K562 (cell line): Measurements from ENCODE around the gene TMEM151A. TPM values are rescaled to one million over a fixed set of nuclear protein-coding genes. Genes with fewer than 3 reads are reported as not detected.

ENCODE experiments used
- ARID1B ChIP-seq: fragments of 450-650 bp; IDR thresholded peaks from 2 replicates; pipeline ENCODE4 v1.6.1; 2016; ENCODE audit warnings: antibody characterized with exemption, mild to moderate bottlenecking, inconsistent platforms
- ELF1 ChIP-seq: fragments of 200-800 bp; sonication (Bioruptor generic); IDR thresholded peaks from 2 replicates; pipeline ENCODE4 v1.6.1; 2016; ENCODE audit warnings: missing genetic modification characterization, missing compliant biosample characterization
- ESRRA ChIP-seq: fragments of 450-650 bp; IDR thresholded peaks from 2 replicates; pipeline ENCODE4 v1.6.1; 2014; ENCODE audit warnings: low read depth, mild to moderate bottlenecking, moderate library complexity, borderline replicate concordance
- ETV1 ChIP-seq: fragments of 450-650 bp; conservative IDR thresholded peaks from 2 replicates; pipeline ENCODE4 v1.6.1; 2016; ENCODE audit warnings: missing genetic modification characterization, control low read depth, low read depth, missing compliant biosample characterization
- ETV5 ChIP-seq: sonication (generic); formaldehyde crosslinking; IDR thresholded peaks from 2 replicates; pipeline ENCODE4 v1.4.0; 2020; ENCODE audit warnings: low read depth, mild to moderate bottlenecking, missing genetic modification reagents
- MAZ ChIP-seq, 2 experiments: fragments of 450-650 bp in 1 of 2; sonication (generic) in 1 of 2; formaldehyde crosslinking; IDR thresholded peaks in 1 of 2; conservative IDR thresholded peaks in 1 of 2; 2 replicates each; pipeline versions ENCODE4 v1.4.0 to v1.5.0; 2020; ENCODE audit warnings: mild to moderate bottlenecking in 1 of 2, missing genetic modification reagents in 1 of 2
- MBD2 ChIP-seq: sonication (generic); IDR thresholded peaks from 2 replicates; pipeline ENCODE4 v1.6.1; 2016; ENCODE audit warnings: low read depth, borderline replicate concordance
- PRMT5 ChIP-seq: sonication (generic); formaldehyde crosslinking; IDR thresholded peaks from 2 replicates; pipeline ENCODE4 v1.5.0; 2020; ENCODE audit warnings: missing genetic modification reagents
- RBFOX2 ChIP-seq: fragments of 200-400 bp; formaldehyde crosslinking; IDR thresholded peaks from 2 replicates; pipeline ENCODE4 v1.6.1; 2017; ENCODE audit warnings: low read depth, mild to moderate bottlenecking, low read length, moderate library complexity
- SIN3B ChIP-seq: fragments of 450-650 bp; IDR thresholded peaks from 2 replicates; pipeline ENCODE4 v1.6.1; 2017; ENCODE audit warnings: low read depth, mild to moderate bottlenecking, moderate library complexity
- SUPT5H ChIP-seq: fragments of 450-650 bp; IDR thresholded peaks from 2 replicates; pipeline ENCODE4 v1.6.1; 2016
- ZBTB11 ChIP-seq, 3 experiments: fragments of 200-800 bp in 1 of 3; fragments of 250-450 bp in 1 of 3; fragments of 450-650 bp in 1 of 3; sonication (Bioruptor Pico) in 1 of 3; sonication (Bioruptor generic) in 1 of 3; formaldehyde crosslinking in 1 of 3; IDR thresholded peaks; 2 replicates each; pipeline versions ENCODE4 v1.6.1 to v1.8.0; 2016 to 2022; ENCODE audit warnings: mild to moderate bottlenecking in 2 of 3, missing genetic modification characterization in 2 of 3, missing compliant biosample characterization in 1 of 3, moderate library complexity in 1 of 3
- ZBTB7A ChIP-seq: IDR thresholded peaks from 2 replicates; pipeline ENCODE4 v1.6.1; 2011; ENCODE audit warnings: low read depth, mild to moderate bottlenecking, low read length, moderate library complexity, borderline replicate concordance; ENCODE audit not compliant: control insufficient read depth
- ZNF316 ChIP-seq: fragments of 450-650 bp; IDR thresholded peaks from 2 replicates; pipeline ENCODE4 v1.6.1; 2016
- ZNF444 ChIP-seq: fragments of 250-450 bp; sonication (Bioruptor Pico); IDR thresholded peaks from 2 replicates; pipeline ENCODE4 v1.4.0; 2020; ENCODE audit warnings: mild to moderate bottlenecking, moderate library complexity
- ZNF740 ChIP-seq, 3 experiments: fragments of 200-800 bp in 1 of 3; sonication (Bioruptor generic) in 1 of 3; sonication (generic) in 1 of 3; formaldehyde crosslinking in 1 of 3; IDR thresholded peaks; 2 replicates each; pipeline versions ENCODE4 v1.6.1 to v1.8.0; 2016 to 2022; ENCODE audit warnings: mild to moderate bottlenecking in 2 of 3, missing compliant biosample characterization in 2 of 3, missing genetic modification characterization in 2 of 3, missing genetic modification reagents in 1 of 3
- polyA plus RNA-seq, 8 experiments: library from polyadenylated mRNA; depleted of rRNA in 4 of 8; stranded (reverse) in 5 of 8; unstranded in 3 of 8; fragments of >200 nt; fragmentation: Nextera tagmentation in 2 of 8; fragmentation: Illumina TruSeq in 1 of 8; extraction: Ambion mirVana in 2 of 8; extraction: Trizol in 1 of 8; gene quantifications; 2 replicates each; pipeline versions ENCODE4 v1.2.1 to v1.2.3, GENCODE V29; 2011 to 2014; ENCODE audit warnings: inconsistent platforms in 1 of 8, missing spikeins in 1 of 8
- total RNA-seq, 7 experiments: library from RNA; depleted of rRNA in 6 of 7; stranded (reverse); fragments of >200 nt in 6 of 7; fragmentation: Illumina TruSeq in 2 of 7; extraction: Trizol in 2 of 7; gene quantifications; 2 replicates each; pipeline versions ENCODE4 v1.2.1 to v1.2.3, GENCODE V29; 2011 to 2021; ENCODE audit warnings: low replicate concordance in 1 of 7
- TF ChIP-seq, protein P1 (sequence below): fragments of 250-450 bp; sonication (Bioruptor Pico); IDR thresholded peaks from 2 replicates; pipeline ENCODE4 v1.4.0; 2020; ENCODE audit warnings: mild to moderate bottlenecking, moderate library complexity, borderline replicate concordance
- TF ChIP-seq, protein P2 (sequence below): fragments of 450-650 bp; IDR thresholded peaks from 2 replicates; pipeline ENCODE4 v1.6.1; 2016; ENCODE audit warnings: antibody characterized with exemption

Gene TMEM151A
- total and polyA plus RNA-seq, 9 of the 15 experiments (the other 6 are each of a cell fraction or from before 2014, with no cell fraction given): not detected

GRCh38 chr11:66268244-66268951 is 23.3 kb upstream of the TMEM151A start, which contains the start of gene RAB1B (continued):
- TF ChIP-seq, protein P1, sequence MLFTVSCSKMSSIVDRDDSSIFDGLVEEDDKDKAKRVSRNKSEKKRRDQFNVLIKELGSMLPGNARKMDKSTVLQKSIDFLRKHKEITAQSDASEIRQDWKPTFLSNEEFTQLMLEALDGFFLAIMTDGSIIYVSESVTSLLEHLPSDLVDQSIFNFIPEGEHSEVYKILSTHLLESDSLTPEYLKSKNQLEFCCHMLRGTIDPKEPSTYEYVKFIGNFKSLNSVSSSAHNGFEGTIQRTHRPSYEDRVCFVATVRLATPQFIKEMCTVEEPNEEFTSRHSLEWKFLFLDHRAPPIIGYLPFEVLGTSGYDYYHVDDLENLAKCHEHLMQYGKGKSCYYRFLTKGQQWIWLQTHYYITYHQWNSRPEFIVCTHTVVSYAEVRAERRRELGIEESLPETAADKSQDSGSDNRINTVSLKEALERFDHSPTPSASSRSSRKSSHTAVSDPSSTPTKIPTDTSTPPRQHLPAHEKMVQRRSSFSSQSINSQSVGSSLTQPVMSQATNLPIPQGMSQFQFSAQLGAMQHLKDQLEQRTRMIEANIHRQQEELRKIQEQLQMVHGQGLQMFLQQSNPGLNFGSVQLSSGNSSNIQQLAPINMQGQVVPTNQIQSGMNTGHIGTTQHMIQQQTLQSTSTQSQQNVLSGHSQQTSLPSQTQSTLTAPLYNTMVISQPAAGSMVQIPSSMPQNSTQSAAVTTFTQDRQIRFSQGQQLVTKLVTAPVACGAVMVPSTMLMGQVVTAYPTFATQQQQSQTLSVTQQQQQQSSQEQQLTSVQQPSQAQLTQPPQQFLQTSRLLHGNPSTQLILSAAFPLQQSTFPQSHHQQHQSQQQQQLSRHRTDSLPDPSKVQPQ (CRISPR knock-in tag): no peak
- no peak for TF ChIP-seq SIN3B
- TF ChIP-seq PRMT5 (CRISPR knock-in tag): no peak
- TF ChIP-seq RBFOX2: peak; percentile 81
- TF ChIP-seq ESRRA: peak; percentile 10
- TF ChIP-seq, protein P2, sequence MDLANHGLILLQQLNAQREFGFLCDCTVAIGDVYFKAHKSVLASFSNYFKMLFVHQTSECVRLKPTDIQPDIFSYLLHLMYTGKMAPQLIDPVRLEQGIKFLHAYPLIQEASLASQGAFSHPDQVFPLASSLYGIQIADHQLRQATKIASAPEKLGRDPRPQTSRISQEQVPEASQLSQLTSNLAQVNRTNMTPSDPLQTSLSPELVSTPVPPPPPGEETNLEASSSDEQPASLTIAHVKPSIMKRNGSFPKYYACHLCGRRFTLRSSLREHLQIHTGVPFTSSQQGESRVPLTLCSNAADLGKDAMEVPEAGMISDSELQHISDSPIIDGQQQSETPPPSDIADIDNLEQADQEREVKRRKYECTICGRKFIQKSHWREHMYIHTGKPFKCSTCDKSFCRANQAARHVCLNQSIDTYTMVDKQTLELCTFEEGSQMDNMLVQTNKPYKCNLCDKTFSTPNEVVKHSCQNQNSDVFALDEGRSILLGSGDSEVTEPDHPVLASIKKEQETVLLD: peak; percentile 93
- no peak for TF ChIP-seq ZNF444 (CRISPR knock-in tag)
- TF ChIP-seq MAZ (CRISPR knock-in tag; conservative IDR thresholded peaks at IDR 0.05 in 1 of 2, IDR thresholded peaks at IDR 0.05 in 1 of 2): peak; percentile 91 to 93
- peak; percentile 6; the same call in 1 of the 2 replicates for TF ChIP-seq ETV5
- TF ChIP-seq SUPT5H: peak; percentile 54; the same call in 1 of the 2 replicates
- peak; percentile 96 for TF ChIP-seq ZNF740 (CRISPR knock-in tag; IDR thresholded peaks at IDR 0.05)
- TF ChIP-seq ZNF740 (tag; IDR thresholded peaks at IDR 0.05): peak in 1 of 2 experiments; percentile 98; a peak in 2 of 4 replicates
- peak; percentile 81 for TF ChIP-seq ZBTB7A
- TF ChIP-seq ARID1B: no peak
- TF ChIP-seq ZNF316: no peak
- TF ChIP-seq ETV1 (tag): peak; percentile 44
- TF ChIP-seq ZBTB11 (CRISPR knock-in tag; IDR thresholded peaks at IDR 0.05): peak in 1 of 3 experiments; percentile 14; a peak in 1 of 6 replicates
- TF ChIP-seq MBD2: peak; percentile 71
- peak; percentile 89 for TF ChIP-seq ELF1
